ENCODE measurements around the gene IGFBP6.

Gene IGFBP6

GRCh38 chr12:53071591-53072551, 25.6 kb upstream of the IGFBP6 start:
- TF ChIP-seq CTCF (IDR thresholded peaks at IDR 0.05; ENCODE audit: control extremely low read depth, extremely low read depth, low read depth, missing control alignments), result no peak
- ChIA-PET POLR2A (interaction anchor here (0.6 to 1.1 kb wide), 3 partner anchors 9 to 109 kb away, joined by 5 to 9 read pairs (median 8); partner anchors contain the start of genes CSAD and ZNF740), CTCF (interaction anchor here (1.7 to 14.8 kb wide), 3 partner anchors 8 to 27 kb away, joined by 3 to 294 read pairs (median 264); partner anchors contain the start of genes IGFBP6, SOAT2 and TNS2)
- no peak for DNase-seq (ENCODE audit: extremely low spot score)

DNA sequence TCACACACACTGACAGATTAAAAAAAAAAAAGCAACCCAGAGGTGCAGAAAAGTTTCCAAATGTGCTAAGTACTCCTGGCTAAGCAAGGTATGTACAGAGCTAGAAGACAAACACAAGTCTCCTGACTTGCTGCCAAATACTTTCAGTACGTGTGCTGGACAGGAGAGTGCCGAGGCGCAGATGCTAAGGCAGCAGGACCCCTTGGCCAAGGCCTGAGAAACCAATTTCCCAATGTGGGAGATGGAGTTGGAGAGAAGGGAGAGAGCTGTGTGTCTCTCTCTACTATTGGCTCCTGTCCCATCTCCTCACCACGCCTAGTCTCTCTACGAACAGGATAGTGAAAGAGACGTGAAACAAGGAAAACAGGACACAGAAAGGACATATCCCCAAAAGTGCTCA, 23.6 kb upstream of the IGFBP6 start:
- POLR2A ChIA-PET, result interaction anchor here (0.7 kb wide), 1 partner anchor 1168 kb away, joined by 12 read pairs; no protein-coding TSS in a partner anchor
- no peak for DNase-seq (ENCODE audit: extremely low spot score)
- TF ChIP-seq CTCF (IDR thresholded peaks at IDR 0.05; ENCODE audit: control extremely low read depth, extremely low read depth, low read depth, missing control alignments), result no peak
- CTCF ChIA-PET, result interaction anchor here (0.9 to 13.7 kb wide), 3 partner anchors 8 to 86 kb away, joined by 3 to 294 read pairs (median 141); partner anchors contain the start of genes IGFBP6 and SOAT2

DNA sequence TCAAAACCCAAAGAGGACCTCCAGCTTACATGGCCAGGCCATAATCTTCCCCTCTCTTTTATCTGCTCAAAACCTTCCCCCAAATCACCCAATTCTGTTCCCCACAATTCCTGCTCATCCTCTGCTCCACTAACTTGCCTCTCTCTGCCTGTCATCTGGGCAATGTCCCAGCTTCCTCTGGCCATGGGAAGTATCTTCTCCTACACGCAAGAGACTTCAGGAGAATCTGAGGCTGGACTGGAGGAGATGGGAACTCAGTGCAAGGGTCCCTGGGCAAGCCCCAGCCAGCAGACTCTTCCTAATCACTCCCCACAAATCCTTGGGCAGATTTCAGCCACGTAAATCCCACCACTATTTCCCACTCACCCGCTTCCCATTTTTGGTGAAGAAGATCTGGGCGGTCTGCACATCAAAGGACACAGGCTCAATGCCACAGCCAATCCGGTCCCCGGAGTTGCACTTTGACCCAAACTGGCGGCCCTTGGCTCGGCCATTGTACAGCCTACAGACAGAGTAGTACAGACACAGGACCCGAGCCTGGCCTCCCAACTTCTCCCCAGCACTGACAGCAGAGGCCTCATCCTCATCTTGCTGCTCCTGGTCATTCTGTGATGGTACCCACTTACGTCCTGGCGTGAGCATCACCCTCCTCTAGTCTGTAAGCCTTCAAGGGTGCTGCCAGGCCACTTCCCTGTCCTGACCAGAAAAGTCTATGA, 23.0 kb upstream of the IGFBP6 start:
- ChIA-PET POLR2A (interaction anchor here (0.7 kb wide), 1 partner anchor 1168 kb away, joined by 12 read pairs; no protein-coding TSS in a partner anchor), CTCF (interaction anchor here (0.9 to 13.7 kb wide), 3 partner anchors 8 to 85 kb away, joined by 3 to 294 read pairs (median 141); partner anchors contain the start of genes IGFBP6 and SOAT2)
- DNase-seq (ENCODE audit: extremely low spot score), result no peak
- no peak for TF ChIP-seq CTCF (IDR thresholded peaks at IDR 0.05; ENCODE audit: control extremely low read depth, extremely low read depth, low read depth, missing control alignments)

- POLR2A ChIA-PET, result no interaction called here
- no peak for DNase-seq (ENCODE audit: extremely low spot score)
- CTCF ChIA-PET, result interaction anchor here (0.9 to 9.0 kb wide), 7 partner anchors 9 to 246 kb away, joined by 3 to 141 read pairs (median 5); partner anchors contain the start of genes AAAS and SOAT2
- TF ChIP-seq CTCF (IDR thresholded peaks at IDR 0.05; ENCODE audit: control extremely low read depth, extremely low read depth, low read depth, missing control alignments), result no peak
Observed at GRCh38 chr12:53074999-53075370, 22.5 kb upstream of the IGFBP6 start.

DNA sequence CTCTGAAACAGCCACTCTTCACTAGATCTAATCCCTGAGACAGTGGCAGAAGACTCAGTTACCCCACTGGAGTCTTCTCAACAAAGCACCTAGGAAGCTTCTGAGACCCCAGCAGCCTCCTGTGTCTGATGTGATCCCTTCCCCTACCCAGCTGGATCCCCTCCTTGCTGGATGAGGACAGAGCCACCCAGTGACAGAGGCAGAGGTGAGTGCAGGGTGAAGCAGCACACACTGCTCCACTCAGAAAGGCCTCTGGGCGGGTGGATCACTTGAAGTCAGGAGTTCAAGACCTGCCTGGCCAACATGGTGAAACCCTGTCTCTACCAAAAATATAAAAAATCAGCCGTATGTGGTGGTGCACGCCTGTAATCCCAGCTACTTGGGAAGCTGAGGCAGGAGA, 21.0 kb upstream of the IGFBP6 start:
- DNase-seq (ENCODE audit: extremely low spot score), result no peak
- CTCF ChIA-PET, result interaction anchor here (1.0 to 9.0 kb wide), 9 partner anchors 8 to 246 kb away, joined by 3 to 141 read pairs (median 5); partner anchors contain the start of gene SOAT2
- TF ChIP-seq CTCF (IDR thresholded peaks at IDR 0.05; ENCODE audit: control extremely low read depth, extremely low read depth, low read depth, missing control alignments), result no peak
- POLR2A ChIA-PET, result interaction anchor here (0.6 kb wide), 1 partner anchor 81 kb away, joined by 5 read pairs; no protein-coding TSS in a partner anchor

- ChIA-PET POLR2A (no interaction called here), CTCF (interaction anchor here (1.0 to 9.0 kb wide), 6 partner anchors 11 to 245 kb away, joined by 3 to 141 read pairs (median 5); no protein-coding TSS in a partner anchor)
- no peak for DNase-seq (ENCODE audit: extremely low spot score)
- no peak for TF ChIP-seq CTCF (IDR thresholded peaks at IDR 0.05; ENCODE audit: control extremely low read depth, extremely low read depth, low read depth, missing control alignments)
Observed at GRCh38 chr12:53077030-53077429, 20.4 kb upstream of the IGFBP6 start.
